Right lobe of liver (tissue), 6 donors: ENCODE measurements around the gene TSTD1. TPM values are rescaled to one million over a fixed set of nuclear protein-coding genes. Genes with fewer than 3 reads are reported as not detected.
A peak's percentile ranks its signal among the peaks of the same experiment; 100 is the strongest.

Experiments used
- ATAC-seq, 4 donors: fragments of 200-7000 bp; cut with Tn5 transposase; one replicate each; pipeline ENCODE4 v1.9.1; 2020; ENCODE audit warnings: mild to moderate bottlenecking in 4 of 4, moderate library complexity in 4 of 4
- DNase-seq, 3 donors: peaks; one replicate each; pipeline ENCODE4 v3.0.0-alpha.2; 2020
- H3K27ac ChIP-seq, 3 donors: fragments of 200-600 bp; one replicate each; pipeline ENCODE4 v1.8.0; 2022
- H3K27me3 ChIP-seq, 2 donors: fragments of 200-600 bp; one replicate each; pipeline ENCODE4 v1.8.0; 2022
- H3K36me3 ChIP-seq, 4 donors: fragments of 200-600 bp; sonication (generic) in 1 of 4; one replicate each; pipeline versions ENCODE4 v1.5.1 to v1.8.0; 2017 to 2022; ENCODE audit warnings: control low read depth in 1 of 4
- H3K4me1 ChIP-seq, 4 donors: fragments of 200-600 bp; sonication (generic) in 1 of 4; one replicate each; pipeline versions ENCODE4 v1.5.1 to v1.8.0; 2017 to 2022; ENCODE audit warnings: control low read depth in 1 of 4
- H3K4me3 ChIP-seq, 3 donors: fragments of 200-600 bp; one replicate each; pipeline ENCODE4 v1.8.0; 2022
- H3K9me3 ChIP-seq, 4 donors: fragments of 200-600 bp; sonication (generic) in 1 of 4; one replicate each; pipeline versions ENCODE4 v1.5.1 to v1.8.0; 2017 to 2022; ENCODE audit warnings: control low read depth in 1 of 4
- POLR2A ChIP-seq: fragments of 450-650 bp; IDR thresholded peaks from one replicate; pipeline ENCODE4 v1.6.1; 2017; ENCODE audit warnings: antibody characterized with exemption, mild to moderate bottlenecking
- WGBS: methylation state at CpG from one replicate; pipeline ENCODE4 v1.1.6; 2018; ENCODE audit warnings: low coverage, low lambda C conversion rate; ENCODE audit not compliant: insufficient coverage; ENCODE audit errors: missing lambda C conversion rate; 5-methylcytosine and 5-hydroxymethylcytosine counted together
- intact Hi-C, 2 donors: fragments of 100-400 bp; cut with DNase I; formaldehyde crosslinking; loops; one replicate each; pipeline versions ENCODE4 v1.11.2 to v1.14.1; 2022
- long read RNA-seq: library from polyadenylated mRNA; unstranded; transcript quantifications from one replicate; pipeline ENCODE4 v2.0.0, GENCODE V29; 2019
- total RNA-seq, 6 experiments: library from RNA; depleted of rRNA in 2 of 6; stranded (reverse); fragments of >200 nt in 2 of 6; fragmentation: NEBNext Ultra II Directional in 3 of 6; extraction: Animal tissue kit (Norgen Biotek cat#: 25700) in 3 of 6; gene quantifications; one replicate each; pipeline versions ENCODE4 v1.1.0 to v1.2.4, GENCODE V29; 2016 to 2023
- TF ChIP-seq, protein P1 (sequence below), 4 donors: fragments of 200-600 bp in 3 of 4; fragments of 450-650 bp in 1 of 4; IDR thresholded peaks; one replicate each; pipeline versions ENCODE4 v1.5.1 to v1.8.0; 2016 to 2022; ENCODE audit warnings: antibody characterized with exemption in 4 of 4, mild to moderate bottlenecking in 2 of 4
- donor health status: DM: no; HTN: yes; CAD: no.
- donor health status: DM: no; HTN: no; CAD: no.
- donor health status: DM: no; HTN: no; CAD: no.
- donor health status: DM: no; HTN: yes; CAD: no.
- donor health status: DM: no; HTN: yes; CAD: no.

Gene TSTD1
- total RNA-seq = 10 to 100 TPM; 16.3 to 60.8 (median 28.3) TPM
- long read RNA-seq, transcript TSTD1-204 (4 exons, 593 nt) = major isoform, 34 of 37 reads
- long read RNA-seq, partial matches to known transcripts = 0 of 37 reads
- long read RNA-seq, other reads (novel, unspliced or antisense) = 0 of 37 reads

- Histone ChIP-seq H3K27ac (peak within 1 kb of the TSS in 2 of 3 donors; percentile 36 to 53), H3K9me3 (no peaks in the 10 kb centered on the region), H3K4me1 (peaks cover 0 to 18% (median 6%) of the 10 kb centered on the region in 4 donors), H3K27me3 (no peaks in the 10 kb centered on the region), H3K4me3 (peak within 1 kb of the TSS; percentile 58 to 80 (median 72)), H3K36me3 (peaks cover 6 to 41% (median 21%) of the 10 kb centered on the region in 4 donors)
- 11% methylated on average over 8 of the region's 54 CpGs for WGBS
- ATAC-seq = peak; percentile 91 to 92 (median 91)
- intact Hi-C loops = no loop called here
- TF ChIP-seq, protein P1, sequence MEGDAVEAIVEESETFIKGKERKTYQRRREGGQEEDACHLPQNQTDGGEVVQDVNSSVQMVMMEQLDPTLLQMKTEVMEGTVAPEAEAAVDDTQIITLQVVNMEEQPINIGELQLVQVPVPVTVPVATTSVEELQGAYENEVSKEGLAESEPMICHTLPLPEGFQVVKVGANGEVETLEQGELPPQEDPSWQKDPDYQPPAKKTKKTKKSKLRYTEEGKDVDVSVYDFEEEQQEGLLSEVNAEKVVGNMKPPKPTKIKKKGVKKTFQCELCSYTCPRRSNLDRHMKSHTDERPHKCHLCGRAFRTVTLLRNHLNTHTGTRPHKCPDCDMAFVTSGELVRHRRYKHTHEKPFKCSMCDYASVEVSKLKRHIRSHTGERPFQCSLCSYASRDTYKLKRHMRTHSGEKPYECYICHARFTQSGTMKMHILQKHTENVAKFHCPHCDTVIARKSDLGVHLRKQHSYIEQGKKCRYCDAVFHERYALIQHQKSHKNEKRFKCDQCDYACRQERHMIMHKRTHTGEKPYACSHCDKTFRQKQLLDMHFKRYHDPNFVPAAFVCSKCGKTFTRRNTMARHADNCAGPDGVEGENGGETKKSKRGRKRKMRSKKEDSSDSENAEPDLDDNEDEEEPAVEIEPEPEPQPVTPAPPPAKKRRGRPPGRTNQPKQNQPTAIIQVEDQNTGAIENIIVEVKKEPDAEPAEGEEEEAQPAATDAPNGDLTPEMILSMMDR (IDR thresholded peaks at IDR 0.05) = no peak
- TF ChIP-seq POLR2A = peak; percentile 78
- peak; percentile 77 to 83 (median 80) for DNase-seq
Observed at GRCh38 chr1:161038523-161039153, at the start of gene TSTD1. Gene TSTD1, minus strand, starts transcription at chr1:161038964. Its CDS starts 75 bp downstream, at chr1:161038889.

GRCh38 chr1:161086457-161086856 is 47.7 kb upstream of the TSTD1 start:
- H3K36me3 ChIP-seq = no peaks in the 10 kb centered on the region
- H3K4me3 ChIP-seq = no peak overlapping the region
- H3K27ac ChIP-seq = no peak overlapping the region
- WGBS = 0% methylated on average over 1 of the region's 4 CpGs
- ATAC-seq (no peak), DNase-seq (no peak)
- TF ChIP-seq, protein P1 (IDR thresholded peaks at IDR 0.05) = no peak
- no peak for TF ChIP-seq POLR2A
- no peaks in the 10 kb centered on the region for H3K9me3 ChIP-seq
- intact Hi-C loops = no loop called here
- H3K4me1 ChIP-seq = no peaks in the 10 kb centered on the region
- H3K27me3 ChIP-seq = no peaks in the 10 kb centered on the region

- Histone ChIP-seq H3K4me3 (no peak overlapping the region), H3K27ac (no peak overlapping the region), H3K9me3 (no peaks in the 10 kb centered on the region), H3K4me1 (no peaks in the 10 kb centered on the region), H3K36me3 (no peaks in the 10 kb centered on the region), H3K27me3 (no peaks in the 10 kb centered on the region)
- DNase-seq (no peak), ATAC-seq (no peak)
- TF ChIP-seq POLR2A = no peak
- TF ChIP-seq, protein P1 (IDR thresholded peaks at IDR 0.05) = no peak
- WGBS = 40% methylated on average over 2 of the region's 2 CpGs
- intact Hi-C loops = no loop called here
Observed at GRCh38 chr1:161085165-161085564, 46.4 kb upstream of the TSTD1 start.

- Histone ChIP-seq H3K27me3 (no peaks in the 10 kb centered on the region), H3K4me1 (no peaks in the 10 kb centered on the region), H3K36me3 (no peaks in the 10 kb centered on the region), H3K27ac (no peak overlapping the region), H3K9me3 (no peaks in the 10 kb centered on the region), H3K4me3 (no peak overlapping the region)
- DNase-seq (no peak), ATAC-seq (no peak)
- TF ChIP-seq, protein P1 (IDR thresholded peaks at IDR 0.05) = no peak
- no peak for TF ChIP-seq POLR2A
- WGBS = no CpG with 5 or more reads among the region's 1 CpG
- intact Hi-C loops = no loop called here
Observed at GRCh38 chr1:161084597-161084988, 45.8 kb upstream of the TSTD1 start.
